WI38 (cell line): Measurements from ENCODE around the gene XYLT1.

Source experiments
- H3K4me3 ChIP-seq: 2 replicates; pipeline ENCODE4 v1.5.1; 2011; ENCODE audit warnings: low read depth, mild to moderate bottlenecking, control low read depth, low read length
- CTCF ChIP-seq: IDR thresholded peaks from 2 replicates; pipeline ENCODE4 v1.5.1; 2012; ENCODE audit warnings: low read depth, mild to moderate bottlenecking, control low read depth, low read length

Gene XYLT1

GRCh38 chr16:17083628-17084027 is 387.1 kb downstream of the XYLT1 start:
- no peak for TF ChIP-seq CTCF

GRCh38 chr16:17082095-17082882 is 388.5 kb downstream of the XYLT1 start:
- H3K4me3 ChIP-seq, result no peak overlapping the region
- TF ChIP-seq CTCF, result no peak

More at GRCh38 chr16:17083628-17084027, 387.1 kb downstream of the XYLT1 start:
- H3K4me3 ChIP-seq, result no peak overlapping the region

- no peak overlapping the region for H3K4me3 ChIP-seq
- no peak for TF ChIP-seq CTCF
Observed at GRCh38 chr16:17080105-17080504, 390.7 kb downstream of the XYLT1 start.

DNA sequence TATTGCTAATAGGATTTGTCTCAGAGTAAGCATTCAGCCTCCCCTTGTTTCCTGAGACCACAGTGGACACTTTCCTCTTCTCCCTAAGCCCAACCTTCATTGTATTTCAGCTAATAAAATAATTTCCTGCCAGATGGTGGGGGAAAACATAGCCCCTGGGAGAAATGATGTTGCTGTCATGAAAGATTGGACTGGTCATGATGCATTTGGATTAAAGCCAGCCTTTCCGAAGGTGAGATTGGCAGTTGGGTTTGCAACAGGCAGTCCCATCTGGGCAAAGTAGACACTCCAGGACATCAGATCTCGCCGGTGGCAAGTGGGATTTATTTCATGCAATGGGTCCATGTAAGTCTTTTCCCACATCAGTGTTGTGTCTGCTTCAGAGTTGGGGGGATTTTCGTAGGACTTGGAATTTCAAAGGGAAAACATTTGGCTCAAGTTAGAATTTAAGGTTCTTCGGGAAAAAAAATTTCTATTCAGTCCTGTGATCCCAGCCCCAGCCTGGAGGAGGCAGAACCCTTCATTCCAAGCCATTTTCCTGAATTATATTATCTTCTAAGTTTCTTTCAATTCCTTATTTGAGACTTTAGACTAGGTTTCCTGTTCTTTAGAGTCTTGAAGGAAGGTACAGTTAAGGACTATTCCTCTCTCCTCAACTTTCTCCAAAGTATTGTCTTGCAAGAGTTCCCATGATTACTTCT is 391.7 kb downstream of the XYLT1 start:
- no peak overlapping the region for H3K4me3 ChIP-seq
- no peak; the same call in 1 of the 2 replicates for TF ChIP-seq CTCF

DNA sequence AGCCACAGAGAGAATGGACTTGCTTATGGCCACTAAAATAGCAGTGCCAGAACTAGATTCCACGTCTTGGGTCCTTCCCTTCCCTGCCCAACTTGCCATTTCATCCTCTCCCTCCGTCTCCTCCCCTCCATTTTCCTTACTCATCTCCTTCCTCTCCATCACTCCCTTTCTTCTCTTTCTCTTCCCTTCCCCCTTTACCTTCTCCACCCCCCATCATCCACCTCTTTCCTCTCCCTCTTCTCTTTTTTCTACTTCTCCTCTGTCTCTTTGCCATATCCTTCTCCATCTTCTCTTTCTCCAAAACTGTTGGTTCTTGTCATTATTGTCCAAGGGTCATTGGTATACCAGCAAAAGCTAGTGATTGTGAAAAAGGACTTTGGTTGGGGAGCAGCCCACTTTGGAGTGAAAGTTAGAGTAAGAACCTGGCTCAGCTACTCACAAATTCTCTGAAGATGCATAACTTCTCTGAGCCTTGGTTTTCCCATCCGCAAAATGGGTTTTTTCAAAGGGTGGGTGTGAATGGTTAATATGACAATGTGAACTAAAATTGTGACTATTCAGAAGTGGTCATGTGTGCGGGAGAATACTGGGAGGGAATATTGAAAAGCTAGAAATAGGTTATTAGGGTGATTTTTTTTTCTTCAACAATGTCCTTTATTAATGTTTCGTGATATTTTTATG is 393.8 kb downstream of the XYLT1 start:
- H3K4me3 ChIP-seq, result no peak overlapping the region
- no peak for TF ChIP-seq CTCF

- no peak for TF ChIP-seq CTCF
Observed at GRCh38 chr16:17076092-17076754, 394.5 kb downstream of the XYLT1 start.

More at GRCh38 chr16:17076092-17076754, 394.5 kb downstream of the XYLT1 start:
- H3K4me3 ChIP-seq, result no peak overlapping the region
